ENCODE data around the gene PSORS1C1. TPM values are rescaled to one million over a fixed set of nuclear protein-coding genes. Genes with fewer than 3 reads are reported as not detected.

PSORS1C1 gene
- total RNA-seq, 1 donor = 2.2 TPM

DNA sequence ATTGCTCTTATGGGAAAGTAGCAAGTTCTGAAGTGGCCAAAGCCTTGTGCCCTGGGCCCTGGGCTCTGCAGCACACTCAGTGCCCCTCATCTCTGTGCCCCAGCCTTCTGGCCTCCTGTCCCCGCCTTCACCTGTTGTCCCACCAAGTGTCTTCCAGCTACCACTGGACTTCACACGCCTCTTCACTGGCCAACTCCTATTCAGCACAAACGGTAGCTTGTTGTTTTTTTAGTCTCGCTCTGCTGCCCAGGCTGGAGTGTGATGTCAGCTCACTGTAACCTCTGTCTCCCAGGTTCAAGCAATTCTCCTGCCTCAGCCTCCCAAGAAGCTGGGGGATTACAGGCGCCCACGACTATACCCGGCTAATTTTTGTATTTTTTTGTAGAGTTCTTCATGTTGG lies 38.2 kb downstream of the PSORS1C1 start:
- Histone ChIP-seq H3K27me3 (ENCODE audit: insufficient read depth, low read length) (no peaks in the 10 kb centered on the region), H3K4me2 (ENCODE audit: insufficient read depth, low read length) (no peak overlapping the region), H4K20me1 (ENCODE audit: insufficient read depth, low read length) (no peaks in the 10 kb centered on the region), H3K4me3 (ENCODE audit: insufficient read depth, low read length) (no peak overlapping the region), H3K27ac (ENCODE audit: low read depth, low read length) (no peak overlapping the region), H3K4me1 (ENCODE audit: insufficient read depth, low read length) (peaks cover 4% of the 10 kb centered on the region), H3K79me2 (ENCODE audit: insufficient read depth, low read length) (peaks cover 4% of the 10 kb centered on the region), H2AFZ (ENCODE audit: low read length) (no peak overlapping the region), H3K36me3 (ENCODE audit: insufficient read depth, low read length) (peaks cover 32% of the 10 kb centered on the region), H3K9me3 (ENCODE audit: low read depth, low read length) (no peaks in the 10 kb centered on the region)
- no peak for DNase-seq (ENCODE audit: insufficient read length, low spot score, missing footprints)
- TF ChIP-seq, protein P1, sequence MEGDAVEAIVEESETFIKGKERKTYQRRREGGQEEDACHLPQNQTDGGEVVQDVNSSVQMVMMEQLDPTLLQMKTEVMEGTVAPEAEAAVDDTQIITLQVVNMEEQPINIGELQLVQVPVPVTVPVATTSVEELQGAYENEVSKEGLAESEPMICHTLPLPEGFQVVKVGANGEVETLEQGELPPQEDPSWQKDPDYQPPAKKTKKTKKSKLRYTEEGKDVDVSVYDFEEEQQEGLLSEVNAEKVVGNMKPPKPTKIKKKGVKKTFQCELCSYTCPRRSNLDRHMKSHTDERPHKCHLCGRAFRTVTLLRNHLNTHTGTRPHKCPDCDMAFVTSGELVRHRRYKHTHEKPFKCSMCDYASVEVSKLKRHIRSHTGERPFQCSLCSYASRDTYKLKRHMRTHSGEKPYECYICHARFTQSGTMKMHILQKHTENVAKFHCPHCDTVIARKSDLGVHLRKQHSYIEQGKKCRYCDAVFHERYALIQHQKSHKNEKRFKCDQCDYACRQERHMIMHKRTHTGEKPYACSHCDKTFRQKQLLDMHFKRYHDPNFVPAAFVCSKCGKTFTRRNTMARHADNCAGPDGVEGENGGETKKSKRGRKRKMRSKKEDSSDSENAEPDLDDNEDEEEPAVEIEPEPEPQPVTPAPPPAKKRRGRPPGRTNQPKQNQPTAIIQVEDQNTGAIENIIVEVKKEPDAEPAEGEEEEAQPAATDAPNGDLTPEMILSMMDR (IDR thresholded peaks at IDR 0.05; ENCODE audit: extremely low read depth, low read depth, low read length) = no peak

DNA sequence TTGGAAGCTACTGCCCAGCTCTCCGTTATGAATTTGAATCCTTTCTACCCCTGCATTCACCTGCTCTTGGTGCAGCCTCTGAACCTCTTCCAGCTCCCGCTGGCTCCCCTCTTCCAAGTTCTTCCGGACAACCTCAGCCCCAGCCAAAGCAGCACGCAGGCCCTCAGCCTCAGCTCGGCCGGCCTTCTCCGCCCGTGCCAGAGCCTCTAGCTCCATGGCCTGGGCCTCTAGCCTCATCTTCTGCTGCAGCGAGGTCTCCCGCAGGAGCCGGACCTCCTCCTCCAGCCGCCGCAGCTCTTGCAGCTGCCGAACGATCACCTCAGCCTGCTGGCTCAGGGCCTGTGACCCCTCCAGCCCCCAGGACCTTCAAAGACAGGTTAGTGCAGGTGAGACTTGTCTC lies 39.8 kb downstream of the PSORS1C1 start:
- Histone ChIP-seq H3K9me3 (ENCODE audit: low read depth, low read length) (no peaks in the 10 kb centered on the region), H4K20me1 (ENCODE audit: insufficient read depth, low read length) (no peaks in the 10 kb centered on the region), H3K27me3 (ENCODE audit: insufficient read depth, low read length) (no peaks in the 10 kb centered on the region), H3K79me2 (ENCODE audit: insufficient read depth, low read length) (peaks cover 12% of the 10 kb centered on the region), H3K27ac (ENCODE audit: low read depth, low read length) (no peak overlapping the region), H2AFZ (ENCODE audit: low read length) (no peak overlapping the region), H3K4me3 (ENCODE audit: insufficient read depth, low read length) (no peak overlapping the region), H3K4me2 (ENCODE audit: insufficient read depth, low read length) (no peak overlapping the region), H3K36me3 (ENCODE audit: insufficient read depth, low read length) (peaks cover 31% of the 10 kb centered on the region), H3K4me1 (ENCODE audit: insufficient read depth, low read length) (peaks cover 10% of the 10 kb centered on the region)
- TF ChIP-seq, protein P1 (IDR thresholded peaks at IDR 0.05; ENCODE audit: extremely low read depth, low read depth, low read length) = no peak
- DNase-seq (ENCODE audit: insufficient read length, low spot score, missing footprints) = no peak

DNA sequence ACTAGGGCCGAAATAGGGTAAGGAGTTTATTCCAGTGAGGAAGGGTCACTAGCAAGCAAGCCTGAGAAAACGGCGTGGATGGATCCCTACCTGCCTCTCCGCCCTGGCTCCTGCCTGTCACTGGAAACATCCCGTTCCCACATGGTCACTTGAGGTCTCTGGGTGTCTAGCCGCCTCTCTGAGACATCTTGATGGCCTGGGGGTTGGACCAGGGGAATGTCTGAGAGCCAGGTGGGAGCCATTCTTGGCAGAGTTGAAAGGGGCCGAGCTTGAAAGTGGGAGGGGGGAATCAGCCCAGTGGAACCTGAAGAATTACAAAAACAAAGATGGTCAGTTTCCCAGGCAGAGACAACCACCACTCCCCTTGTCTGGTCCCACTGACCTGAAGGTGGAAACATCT lies 42.0 kb downstream of the PSORS1C1 start:
- TF ChIP-seq, protein P1 (IDR thresholded peaks at IDR 0.05; ENCODE audit: extremely low read depth, low read depth, low read length) = no peak
- no peak for DNase-seq (ENCODE audit: insufficient read length, low spot score, missing footprints)
- H3K79me2 ChIP-seq (ENCODE audit: insufficient read depth, low read length) = peaks cover 20% of the 10 kb centered on the region

DNA sequence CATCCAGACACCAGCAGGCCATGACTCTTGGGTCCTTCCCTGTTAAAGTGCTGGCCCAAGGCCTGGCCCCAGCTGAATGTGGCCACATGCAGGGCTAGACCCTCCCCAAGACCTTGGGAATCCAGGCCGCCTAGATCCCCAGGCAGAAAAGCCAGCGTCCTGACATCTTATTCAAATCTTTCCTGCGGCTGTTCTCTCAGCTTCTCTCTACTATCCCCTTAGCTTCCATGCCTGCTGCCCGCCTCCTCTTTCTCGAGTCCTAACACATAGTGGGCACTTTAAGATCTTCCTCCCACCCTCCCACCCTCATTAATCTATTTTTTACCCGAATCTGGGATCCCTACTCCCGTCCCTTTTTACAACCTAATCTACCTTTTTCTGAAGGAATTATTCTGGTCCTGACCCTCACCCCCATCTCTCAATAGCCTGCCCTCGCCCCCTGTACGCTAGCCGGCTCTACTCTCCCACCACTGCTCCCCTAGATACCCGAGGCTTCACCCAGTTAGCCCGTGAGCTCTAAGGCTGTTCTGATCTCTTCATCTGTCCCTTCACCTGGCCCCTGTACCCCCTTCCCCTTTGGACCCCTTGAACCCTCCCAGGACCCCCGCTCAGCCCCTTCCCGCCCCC lies 43.0 kb downstream of the PSORS1C1 start, which contains the start of gene CCHCR1:
CCHCR1 (minus strand) TSS at position 290 of the 627 bp plus-strand sequence; CDS start at position 88, 202 bp downstream.
- H3K36me3 ChIP-seq (ENCODE audit: insufficient read depth, low read length) = peaks cover 23% of the 10 kb centered on the region
- TF ChIP-seq, protein P1 (IDR thresholded peaks at IDR 0.05; ENCODE audit: extremely low read depth, low read depth, low read length) = no peak
- DNase-seq (ENCODE audit: insufficient read length, low spot score, missing footprints) = no peak

More for the DNA sequence above, 42.0 kb downstream of the PSORS1C1 start:
- no peaks in the 10 kb centered on the region for H3K9me3 ChIP-seq (ENCODE audit: low read depth, low read length)
- H4K20me1 ChIP-seq (ENCODE audit: insufficient read depth, low read length) = no peaks in the 10 kb centered on the region
- H3K4me2 ChIP-seq (ENCODE audit: insufficient read depth, low read length) = no peak overlapping the region
- H3K4me1 ChIP-seq (ENCODE audit: insufficient read depth, low read length) = peaks cover 14% of the 10 kb centered on the region
- H3K36me3 ChIP-seq (ENCODE audit: insufficient read depth, low read length) = peaks cover 20% of the 10 kb centered on the region
- H3K4me3 ChIP-seq (ENCODE audit: insufficient read depth, low read length) = no peak overlapping the region
- no peak overlapping the region for H3K27ac ChIP-seq (ENCODE audit: low read depth, low read length)
- H3K27me3 ChIP-seq (ENCODE audit: insufficient read depth, low read length) = no peaks in the 10 kb centered on the region
- H2AFZ ChIP-seq (ENCODE audit: low read length) = no peak overlapping the region

More for the DNA sequence above, 43.0 kb downstream of the PSORS1C1 start, which contains the start of gene CCHCR1:
- no peaks in the 10 kb centered on the region for H4K20me1 ChIP-seq (ENCODE audit: insufficient read depth, low read length)
- H3K27ac ChIP-seq (ENCODE audit: low read depth, low read length) = peak within 1 kb of the TSS; percentile 69
- no peaks in the 10 kb centered on the region for H3K27me3 ChIP-seq (ENCODE audit: insufficient read depth, low read length)
- H2AFZ ChIP-seq (ENCODE audit: low read length) = peak within 1 kb of the TSS; percentile 97
- H3K4me3 ChIP-seq (ENCODE audit: insufficient read depth, low read length) = peak within 1 kb of the TSS; percentile 97
- H3K79me2 ChIP-seq (ENCODE audit: insufficient read depth, low read length) = peaks cover 20% of the 10 kb centered on the region
- no peaks in the 10 kb centered on the region for H3K9me3 ChIP-seq (ENCODE audit: low read depth, low read length)
- H3K4me1 ChIP-seq (ENCODE audit: insufficient read depth, low read length) = peaks cover 14% of the 10 kb centered on the region
- peak within 1 kb of the TSS; percentile 95 for H3K4me2 ChIP-seq (ENCODE audit: insufficient read depth, low read length)
